C1 segment of cervical spinal cord (tissue), 14 donors: Measurements from ENCODE around the gene TRIM15.

Experiments
- DNase-seq, 14 donors: peaks; one replicate each; lab custom pipeline; 2025; lab: John Stamatoyannopoulos, UW

TRIM15 gene

DNA sequence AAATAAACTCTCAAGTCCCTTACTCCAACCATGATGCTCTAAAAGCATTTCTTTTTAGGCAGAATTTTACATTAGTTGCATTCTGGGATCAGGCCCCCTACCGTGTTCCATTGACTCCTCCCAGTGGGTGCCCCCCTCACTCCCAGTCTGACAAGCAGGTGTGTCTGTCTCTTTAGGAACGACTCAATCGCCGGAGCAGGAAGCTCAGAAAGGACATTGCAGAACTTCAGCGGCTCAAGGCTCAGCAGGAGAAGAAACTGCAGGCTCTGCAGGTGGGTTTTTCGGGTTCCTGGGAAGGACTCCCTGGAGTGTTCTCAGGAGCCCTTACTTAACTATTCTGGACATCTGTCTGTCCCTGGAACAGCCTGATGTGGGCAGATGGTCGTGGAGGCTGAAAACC lies 17.5 kb upstream of the TRIM15 start:
- no peak for DNase-seq

DNA sequence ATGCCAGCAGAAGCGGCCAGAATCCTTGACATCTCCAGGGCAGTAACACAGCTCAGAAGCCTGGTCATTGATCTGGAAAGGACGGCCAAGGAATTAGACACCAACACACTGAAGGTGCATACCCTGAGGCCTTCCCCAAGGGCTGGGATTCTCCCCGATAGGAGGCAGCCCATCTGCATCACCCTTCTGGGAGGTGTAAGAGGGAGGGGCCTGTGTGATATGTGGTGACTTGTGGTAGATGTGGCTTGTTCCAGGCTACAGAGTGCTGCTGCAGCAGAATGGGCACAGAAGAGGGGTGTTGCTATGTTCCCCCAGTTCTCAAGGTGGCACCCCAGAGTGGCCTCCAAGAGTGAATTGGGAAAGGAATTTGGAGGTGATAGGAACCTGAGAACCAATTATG lies 16.2 kb upstream of the TRIM15 start:
- no peak for DNase-seq

DNA sequence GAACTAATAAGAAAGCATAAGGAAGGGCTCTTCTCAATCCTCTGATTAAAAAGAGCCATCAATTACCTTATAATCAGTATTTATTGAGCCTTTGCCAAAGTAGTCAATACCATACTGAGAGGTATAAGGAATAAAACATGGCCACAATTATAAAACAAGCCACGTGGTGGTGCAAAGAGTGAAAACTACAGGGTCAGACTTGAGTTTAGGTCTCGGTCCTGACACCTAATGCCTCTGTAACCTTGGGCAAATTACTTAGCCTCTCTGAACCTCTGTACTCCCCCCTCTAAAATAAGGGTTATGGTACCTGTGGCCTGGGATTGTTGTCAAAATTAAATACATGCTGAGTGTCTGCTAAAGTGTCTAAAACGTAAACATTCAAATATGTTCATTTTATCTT lies 14.1 kb upstream of the TRIM15 start:
- no peak for DNase-seq

DNA sequence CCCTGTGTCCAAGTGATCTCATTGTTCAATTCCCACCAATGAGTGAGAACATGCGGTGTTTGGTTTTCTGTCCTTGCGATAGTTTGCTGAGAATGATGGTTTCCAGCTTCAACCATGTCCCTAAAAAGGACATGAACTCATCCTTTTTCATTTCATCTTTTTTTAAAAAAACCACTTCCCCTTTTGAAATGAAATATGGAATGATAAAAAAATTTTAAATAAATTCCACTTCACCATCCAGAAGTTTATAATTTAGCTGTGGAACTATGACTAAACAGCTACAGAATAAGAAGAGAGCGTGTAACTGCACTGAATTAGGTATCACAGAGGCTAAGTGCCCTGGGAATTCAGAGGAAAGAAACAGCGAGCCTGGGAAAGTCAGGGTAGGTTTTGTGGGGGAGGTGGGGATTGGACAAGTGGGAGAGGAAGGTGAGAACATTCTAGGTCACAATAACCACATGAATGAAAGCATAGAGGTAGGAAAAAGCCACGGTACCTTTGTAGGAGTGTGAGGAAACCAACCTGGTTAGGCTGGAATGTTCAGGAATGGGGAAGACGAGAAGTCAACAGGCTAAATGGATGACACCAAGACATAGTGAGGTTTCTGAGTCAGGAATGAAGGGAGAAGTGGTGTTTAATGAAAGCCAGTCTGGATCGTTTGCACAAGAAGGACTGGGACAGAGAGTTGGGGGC lies 13.3 kb upstream of the TRIM15 start:
- DNase-seq = no peak

- DNase-seq = no peak
Measured at GRCh38 chr6:30150671-30151395, 12.5 kb upstream of the TRIM15 start.

DNA sequence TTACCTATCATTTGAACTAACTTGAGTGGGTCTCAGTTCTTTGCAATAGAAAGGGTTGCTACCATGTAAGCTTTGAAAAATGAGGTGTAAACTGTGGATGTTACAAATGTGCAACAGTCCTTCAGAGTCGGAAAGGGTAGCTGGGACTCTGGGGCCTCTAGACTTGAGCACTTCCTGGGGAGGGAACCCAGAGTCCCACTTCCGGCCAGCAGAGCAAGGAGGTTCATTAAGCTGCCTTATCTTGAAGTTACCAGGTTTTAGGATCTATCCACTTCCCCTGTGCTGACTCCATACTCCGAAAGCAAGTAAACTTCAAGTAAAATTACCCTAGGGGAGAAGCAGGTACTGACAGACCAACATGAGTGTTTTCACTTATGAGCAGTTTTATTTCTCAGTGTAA lies 11.8 kb upstream of the TRIM15 start:
- DNase-seq = no peak

GRCh38 chr6:30152016-30152673 lies 11.2 kb upstream of the TRIM15 start:
- DNase-seq = no peak

DNA sequence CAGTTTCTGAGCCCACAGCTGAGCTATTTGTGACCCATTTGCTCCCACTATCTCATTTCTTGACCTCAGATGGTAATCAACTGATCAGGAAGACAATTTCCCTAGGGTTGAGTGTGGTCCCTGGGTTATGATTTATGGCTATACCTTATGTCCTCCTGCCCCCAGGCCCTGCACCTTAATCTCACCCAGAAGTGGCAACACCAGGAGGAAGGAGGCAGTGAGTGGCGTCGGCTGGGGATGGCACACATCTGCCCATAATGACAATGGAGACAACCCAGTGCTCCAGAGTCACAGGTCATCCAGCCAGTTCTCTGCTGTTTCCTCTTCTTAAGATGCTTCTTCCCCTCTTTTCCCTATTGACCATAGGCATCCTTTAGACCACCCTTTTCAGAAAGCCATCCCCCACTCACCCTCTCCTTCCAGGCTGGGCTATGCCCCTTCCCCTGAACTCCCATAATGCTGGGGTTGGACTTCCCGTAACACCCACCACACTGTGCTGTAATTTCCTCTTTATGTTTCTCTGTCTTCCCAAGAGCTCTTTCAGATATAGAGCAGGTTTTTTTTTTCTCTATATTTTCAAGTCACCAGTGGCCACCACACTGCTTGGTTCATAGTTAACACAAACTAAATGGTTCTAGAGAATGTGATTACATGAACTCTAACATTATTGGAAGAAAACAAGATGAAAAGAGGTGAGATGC lies 10.3 kb upstream of the TRIM15 start:
- no peak for DNase-seq

DNA sequence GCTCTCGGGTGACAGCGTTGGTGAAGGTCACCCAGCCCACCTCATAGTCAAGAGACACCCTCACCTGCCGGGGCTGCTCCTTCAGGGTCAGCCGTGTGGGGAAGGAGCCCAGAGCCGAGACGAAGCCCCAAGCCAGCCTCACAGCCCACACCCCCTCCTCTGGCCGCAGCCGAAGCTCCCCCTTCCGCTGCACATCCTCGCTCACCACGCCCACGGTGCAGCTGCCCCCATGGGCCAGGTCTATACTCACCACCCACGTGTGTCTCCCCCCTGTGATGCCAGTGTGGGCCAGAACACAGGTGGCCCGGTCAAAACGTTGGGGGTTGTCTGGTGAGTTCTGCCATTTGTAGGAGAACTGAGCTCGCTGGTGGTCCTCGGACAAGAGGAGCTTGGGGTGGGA lies 9.3 kb upstream of the TRIM15 start:
- no peak for DNase-seq

DNA sequence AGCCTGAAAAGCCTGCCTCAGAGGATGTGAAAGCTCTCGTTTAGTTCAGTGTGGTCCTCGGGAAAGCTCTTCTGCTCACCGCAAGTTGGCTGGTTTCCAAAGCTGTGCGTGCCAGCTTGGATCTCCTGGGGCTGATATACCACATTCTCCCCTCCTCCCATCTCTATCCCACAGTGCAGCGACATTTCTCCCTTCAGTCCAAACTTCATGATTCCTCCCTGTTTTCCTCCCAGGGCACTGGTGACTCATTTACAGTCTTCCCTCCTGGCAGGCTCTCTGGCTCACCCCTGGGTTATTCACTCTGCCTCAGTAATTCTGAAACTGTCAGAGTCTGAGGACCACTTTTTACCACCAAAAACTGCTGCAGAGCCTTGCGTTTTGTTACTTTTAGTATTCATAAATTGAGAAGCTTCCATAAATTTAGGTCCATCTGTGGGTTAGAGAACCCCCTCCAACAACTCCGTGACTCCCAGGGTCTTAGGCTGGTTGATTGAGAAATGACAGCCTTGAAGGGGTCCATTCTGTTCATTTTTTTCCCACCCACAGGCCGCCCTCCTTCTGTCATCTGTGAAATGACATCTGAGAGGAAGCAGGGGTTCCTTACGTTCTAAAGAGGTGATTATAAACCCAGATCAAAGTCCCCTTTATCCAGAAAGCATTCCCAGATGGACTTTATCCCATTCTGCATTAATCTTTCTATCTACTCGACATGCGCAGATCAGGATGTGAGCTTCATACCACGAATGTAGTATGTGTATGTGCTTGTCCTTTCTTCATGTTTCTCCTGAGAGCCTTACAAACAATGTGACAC lies 8.4 kb upstream of the TRIM15 start:
- no peak for DNase-seq

- DNase-seq = no peak
Measured at GRCh38 chr6:30155520-30156261, 7.7 kb upstream of the TRIM15 start.

GRCh38 chr6:30156262-30156599 lies 7.1 kb upstream of the TRIM15 start:
- DNase-seq = no peak

- no peak for DNase-seq
Measured at GRCh38 chr6:30156774-30157173, 6.6 kb upstream of the TRIM15 start.

DNA sequence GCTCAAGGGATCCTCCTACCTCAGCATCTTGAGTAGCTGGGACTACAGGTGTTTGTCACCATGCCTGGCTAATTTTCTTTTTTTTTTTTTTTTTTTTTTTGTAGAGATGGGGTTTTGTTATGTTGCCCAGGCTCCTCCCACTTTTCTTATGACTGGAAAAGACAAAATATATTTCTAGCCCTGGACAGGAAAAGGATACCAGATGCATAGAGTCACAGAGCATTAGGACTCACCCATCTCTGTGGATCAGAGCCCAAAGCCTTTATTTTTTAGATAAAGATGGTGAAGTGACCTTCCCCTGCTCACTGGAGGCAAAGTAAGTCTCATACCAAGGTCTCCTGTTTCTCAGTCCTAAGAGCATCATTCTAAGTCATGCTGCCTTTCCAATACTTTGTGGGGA lies 5.8 kb upstream of the TRIM15 start:
- DNase-seq = no peak

GRCh38 chr6:30157999-30158398 lies 5.3 kb upstream of the TRIM15 start:
- DNase-seq = no peak

- DNase-seq = no peak
Measured at GRCh38 chr6:30158475-30159040, 4.8 kb upstream of the TRIM15 start.

DNA sequence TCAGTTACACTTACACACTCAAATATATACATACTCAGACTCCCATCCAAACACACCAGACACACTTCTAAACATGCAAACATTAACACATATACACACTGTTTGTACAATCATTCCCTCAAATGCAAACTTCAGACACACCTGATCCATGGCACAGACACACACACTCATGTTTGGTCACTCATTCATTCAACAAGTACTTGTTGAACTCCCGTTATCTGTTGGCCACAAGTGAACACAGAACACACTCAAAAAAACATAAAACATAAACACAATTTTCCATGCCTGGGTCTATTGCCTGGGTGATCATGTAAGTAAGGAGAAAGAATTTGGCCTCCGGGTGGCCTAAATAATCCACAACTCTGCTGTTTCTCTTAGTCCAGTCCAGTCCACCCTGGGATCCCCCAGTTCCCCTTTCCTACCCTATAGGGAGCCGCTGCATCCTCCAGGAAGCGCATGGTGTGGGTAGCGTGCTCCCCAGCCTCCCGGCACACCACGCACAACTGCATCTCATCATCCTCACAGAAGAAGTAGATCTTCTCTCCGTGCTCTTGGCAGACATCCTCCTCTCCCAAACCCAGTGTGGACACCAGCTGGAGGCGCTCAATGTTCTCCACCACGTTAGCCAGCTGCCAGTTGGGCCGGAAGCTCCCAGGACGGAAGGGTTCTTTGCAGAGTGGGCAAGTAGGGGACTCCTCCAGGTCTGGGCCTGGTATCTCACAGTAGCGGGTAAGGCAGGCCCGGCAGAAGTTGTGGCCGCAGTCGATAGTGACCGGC lies 3.1 kb upstream of the TRIM15 start:
- no peak for DNase-seq

DNA sequence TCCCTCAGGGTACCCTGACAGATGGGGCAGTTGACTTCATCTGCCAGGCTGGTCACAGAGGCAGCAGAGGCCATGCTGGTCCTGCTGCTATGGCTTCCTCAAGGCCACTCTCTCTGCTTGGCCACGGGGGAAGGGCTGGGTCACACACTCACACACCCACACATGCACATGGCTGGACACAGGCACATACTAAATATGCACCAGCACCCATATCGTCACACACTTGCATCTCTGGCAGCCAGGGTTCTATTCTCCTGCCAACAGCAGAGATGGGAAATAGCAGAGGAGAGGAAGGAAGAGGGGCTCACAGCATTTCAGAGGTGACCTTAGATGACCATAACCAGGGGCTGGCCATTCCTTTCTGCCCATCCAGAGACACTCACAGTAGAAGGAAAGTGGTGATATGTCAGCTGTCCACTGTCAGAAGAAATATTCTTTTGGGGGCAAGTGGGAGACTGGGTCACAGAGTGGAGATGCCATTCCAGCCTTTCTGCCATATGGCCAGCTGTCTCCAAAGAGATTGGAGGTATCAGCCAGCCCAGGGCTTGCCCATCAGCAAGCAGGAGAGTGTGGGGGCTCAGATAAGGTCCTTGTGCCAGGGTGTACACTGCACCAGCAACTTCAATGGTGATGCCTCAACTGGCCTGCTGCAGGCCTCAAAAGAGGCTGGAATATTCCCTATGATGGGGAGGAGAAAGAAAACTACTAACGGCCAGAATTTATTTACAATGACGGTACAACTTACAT lies 2.4 kb upstream of the TRIM15 start, which contains the start of gene TRIM10:
Gene TRIM10, minus strand, starts transcription at position 427 of the 747 bp plus-strand sequence. Its CDS starts 353 bp downstream, at position 74.
- DNase-seq = no peak
